Lung microvascular endothelial cell (primary cell): ENCODE measurements around the gene KRT14. TPM values are rescaled to one million over a fixed set of nuclear protein-coding genes. Genes with fewer than 3 reads are reported as not detected.
"Not testable (repeated sequence)": the region's sequence is repeated elsewhere in the genome, so short reads cannot be mapped to it uniquely, and the experiment has no call there.

Source experiments
- DNase-seq, 2 donors: peaks; one replicate each; pipeline versions ENCODE4 v3.0.0 to v3.0.0-alpha.2; 2010; ENCODE audit warnings: low read depth in 2 of 2
- total RNA-seq: library from RNA; depleted of rRNA; stranded (reverse); fragments of >200 nt; gene quantifications from 2 replicates; pipeline ENCODE4 v1.2.1, GENCODE V29; 2014

KRT14 gene
- total RNA-seq, 1 donor from 2014 or later = not detected

- not testable (repeated sequence) for DNase-seq
Measured at GRCh38 chr17:41623184-41623861, 36.6 kb upstream of the KRT14 start.

DNA sequence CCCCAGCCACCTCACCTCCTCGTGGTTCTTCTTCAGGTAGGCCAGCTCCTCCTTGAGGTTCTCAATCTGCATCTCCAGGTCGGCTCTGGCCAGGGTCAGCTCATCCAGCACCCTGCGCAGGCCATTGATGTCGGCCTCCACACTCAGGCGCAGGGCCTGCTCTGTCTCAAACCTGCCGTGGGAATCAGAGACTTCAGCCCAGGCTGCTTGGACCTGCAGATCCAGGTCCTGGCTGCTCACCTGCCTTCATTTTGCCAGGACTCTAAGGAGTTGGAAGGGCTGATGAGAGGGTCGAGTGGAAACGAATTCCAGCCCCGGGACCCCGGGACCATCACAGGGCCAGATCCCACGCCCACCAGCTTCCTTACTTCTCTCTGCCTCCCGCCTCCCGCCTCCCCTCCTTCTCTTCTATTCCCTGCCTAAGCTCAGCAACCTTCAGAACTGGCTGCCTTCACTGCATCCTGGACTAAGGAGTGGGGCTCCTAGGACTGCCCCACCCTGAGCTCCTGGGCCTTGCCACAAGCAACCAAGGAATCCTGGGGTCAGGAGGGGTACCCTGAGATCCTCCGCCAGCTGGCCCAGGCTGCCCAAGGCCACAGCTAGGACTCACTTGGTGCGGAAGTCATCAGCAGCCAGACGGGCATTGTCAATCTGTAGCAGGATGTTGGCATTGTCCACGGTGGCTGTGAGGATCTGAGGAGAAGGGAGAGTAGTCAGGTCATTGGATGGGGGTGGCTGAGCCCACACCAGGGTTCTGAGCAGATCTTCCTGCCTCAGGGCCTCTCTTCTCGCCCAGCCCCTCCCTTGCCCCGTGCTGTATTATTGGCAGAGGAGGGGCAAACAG, 35.9 kb upstream of the KRT14 start:
- not testable (repeated sequence) for DNase-seq

DNA sequence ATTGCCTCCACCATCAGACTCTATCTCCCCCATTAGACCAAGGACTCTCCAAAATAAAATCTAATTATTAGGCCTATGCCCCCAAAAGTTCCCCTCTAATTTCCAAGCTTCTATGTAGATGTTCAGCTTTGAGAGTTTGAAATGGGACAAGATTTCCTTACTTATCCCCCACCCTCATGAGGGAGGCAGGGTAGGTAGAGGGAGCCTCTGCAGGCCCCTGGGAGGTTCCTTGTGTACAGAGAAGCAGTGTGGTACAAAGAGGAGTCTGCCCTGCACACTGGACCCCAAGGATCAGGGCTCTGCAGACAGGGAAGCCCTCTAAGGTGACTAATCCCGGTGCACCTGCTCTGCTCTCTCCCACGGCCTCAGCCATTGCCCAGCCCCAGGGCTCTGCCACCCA, 35.2 kb upstream of the KRT14 start:
- no peak for DNase-seq

- not testable (repeated sequence) for DNase-seq
Measured at GRCh38 chr17:41621435-41621817, 34.7 kb upstream of the KRT14 start.

DNA sequence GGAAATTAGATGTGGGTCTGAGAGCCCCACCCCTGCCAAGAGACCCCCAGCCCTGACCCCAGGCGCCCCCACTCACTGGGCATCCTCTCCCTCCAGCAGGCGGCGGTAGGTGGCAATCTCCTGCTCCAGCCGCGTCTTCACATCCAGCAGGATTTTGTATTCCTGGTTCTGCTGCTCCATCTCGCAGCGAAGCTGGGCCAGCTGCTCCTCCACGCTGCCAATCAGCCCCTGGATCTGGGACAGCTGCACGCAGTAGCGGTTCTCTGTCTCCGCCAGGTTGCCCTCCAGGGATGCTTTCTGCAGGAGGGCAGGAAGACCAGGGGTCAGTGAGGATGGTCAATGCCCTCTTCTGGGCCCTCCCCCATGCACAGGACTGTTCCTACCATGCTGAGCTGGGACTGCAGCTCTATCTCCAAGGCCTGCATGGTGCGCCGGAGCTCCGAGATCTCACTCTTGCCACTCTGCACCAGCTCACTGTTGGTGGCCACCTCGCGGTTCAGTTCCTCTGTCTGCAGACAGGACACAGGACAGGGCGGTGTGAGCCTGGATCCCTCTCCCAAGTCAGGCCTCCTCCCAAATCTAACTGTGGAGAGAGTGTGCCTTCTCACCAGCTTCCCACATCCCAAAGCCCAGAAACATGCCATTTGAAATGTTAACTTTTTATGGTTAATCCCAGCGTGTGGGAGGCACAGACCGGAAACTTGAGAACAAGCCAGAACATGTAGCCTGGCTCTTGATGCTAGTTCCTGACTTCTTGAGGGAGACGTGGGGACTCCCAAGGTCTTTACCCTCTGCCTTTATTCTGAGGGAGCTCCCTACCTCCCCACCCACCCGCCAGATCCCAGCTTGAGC, 34.1 kb upstream of the KRT14 start:
- no peak for DNase-seq

DNA sequence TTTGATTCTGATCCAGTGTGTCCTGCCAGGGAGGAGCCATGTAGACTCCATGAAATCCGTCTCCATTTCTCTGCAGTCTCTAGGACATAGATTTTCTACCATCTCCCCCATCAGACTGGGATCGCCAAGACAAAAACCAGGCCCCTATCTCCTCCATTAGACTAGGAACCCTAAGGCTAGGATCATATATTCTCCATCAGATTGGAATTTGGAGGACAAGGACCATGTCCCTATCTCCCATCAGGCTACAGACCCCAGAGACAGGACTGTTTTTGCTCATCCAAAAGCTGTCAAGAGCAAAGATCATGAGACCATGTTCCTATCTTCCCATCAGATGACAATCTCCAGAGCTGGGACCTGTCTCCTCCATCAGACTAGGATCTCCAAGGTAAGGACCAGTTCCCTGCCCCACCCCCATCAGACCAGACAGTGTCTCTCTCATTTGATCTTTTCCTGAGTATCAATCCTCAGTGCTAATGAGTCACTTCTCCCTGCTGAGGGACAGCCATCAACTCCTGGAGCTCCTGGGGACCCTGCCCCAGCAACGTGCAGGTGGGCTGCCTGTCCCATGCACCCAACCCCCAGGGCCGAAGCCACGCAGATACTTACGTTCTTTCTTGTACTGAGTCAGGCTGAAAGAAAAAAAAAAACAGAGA, 33.4 kb upstream of the KRT14 start:
- DNase-seq = not testable (repeated sequence)

DNA sequence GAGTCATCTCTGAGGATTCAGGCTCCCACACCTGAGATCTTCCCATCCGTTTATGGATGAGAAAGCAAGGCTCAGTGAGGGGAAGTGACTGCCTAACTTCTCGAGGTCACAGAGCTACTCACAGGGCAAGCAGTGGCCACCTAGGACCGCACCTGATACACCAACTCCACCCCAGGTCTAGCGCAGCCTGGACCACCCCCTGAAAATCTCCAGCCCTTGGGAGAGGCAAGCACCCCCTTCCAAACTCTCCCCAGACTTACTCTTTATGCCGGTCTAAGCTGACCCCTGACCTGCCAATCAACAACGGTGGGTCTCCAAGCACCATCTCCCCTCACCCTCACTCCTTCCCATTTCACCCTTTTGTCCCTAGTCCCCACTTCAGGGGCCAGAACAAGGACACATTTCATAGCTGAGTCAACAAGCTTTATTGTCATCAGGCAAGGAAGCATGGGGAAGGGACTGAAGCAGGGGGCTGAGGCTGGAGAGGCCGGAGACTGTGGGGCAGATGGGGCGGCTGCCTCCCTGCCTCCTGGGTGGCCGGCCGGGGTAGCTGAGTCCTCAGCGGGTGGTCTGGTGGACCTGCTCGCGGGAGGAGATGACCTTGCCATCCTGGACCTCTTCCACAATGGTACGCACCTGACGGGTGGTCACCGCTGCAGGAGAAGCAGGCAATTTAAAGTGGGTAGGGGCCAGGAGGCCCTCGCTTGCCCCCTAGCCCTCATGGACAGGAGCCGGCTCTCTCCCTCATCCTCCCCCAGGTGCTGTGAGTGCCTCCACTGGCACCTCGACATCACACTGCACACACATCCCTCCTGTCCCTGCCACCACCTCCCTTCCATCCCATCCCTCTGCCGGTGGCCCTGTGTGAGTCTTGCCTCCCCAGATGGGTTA, 32.6 kb upstream of the KRT14 start:
- DNase-seq = no peak

DNA sequence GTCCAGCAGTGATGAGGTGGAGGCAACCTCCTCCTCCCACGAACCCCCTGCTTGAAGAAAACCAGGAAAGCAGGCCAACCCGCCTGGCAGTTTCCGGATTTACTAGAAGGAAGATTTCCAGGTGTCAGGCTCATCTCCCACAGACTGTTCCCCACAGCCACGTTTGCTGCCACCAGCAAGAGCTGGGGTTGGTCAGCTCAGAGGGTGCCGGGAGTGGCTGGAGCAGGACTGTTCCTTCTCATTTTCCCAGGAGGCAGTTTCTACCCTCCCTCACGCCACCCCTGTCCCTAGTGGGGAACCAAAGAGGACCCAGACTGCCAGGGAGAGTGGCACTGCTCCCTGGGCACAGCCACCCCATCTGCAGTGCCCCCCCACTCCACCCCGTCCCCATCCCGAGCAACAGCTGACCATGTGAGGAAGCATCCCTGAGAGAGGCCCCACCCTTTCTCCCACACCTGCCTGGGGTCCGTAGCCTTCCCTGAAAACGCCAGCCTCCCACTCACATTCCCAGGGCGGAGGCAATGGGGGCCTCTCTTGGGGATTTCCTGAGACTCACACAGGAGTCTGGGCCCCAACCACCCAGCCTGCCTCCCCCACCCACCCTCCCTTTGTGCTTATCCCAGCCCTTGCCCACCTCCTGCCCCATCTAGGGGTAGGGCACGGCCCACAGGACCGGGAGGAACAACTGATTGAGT, 31.8 kb upstream of the KRT14 start:
- DNase-seq = no peak

DNA sequence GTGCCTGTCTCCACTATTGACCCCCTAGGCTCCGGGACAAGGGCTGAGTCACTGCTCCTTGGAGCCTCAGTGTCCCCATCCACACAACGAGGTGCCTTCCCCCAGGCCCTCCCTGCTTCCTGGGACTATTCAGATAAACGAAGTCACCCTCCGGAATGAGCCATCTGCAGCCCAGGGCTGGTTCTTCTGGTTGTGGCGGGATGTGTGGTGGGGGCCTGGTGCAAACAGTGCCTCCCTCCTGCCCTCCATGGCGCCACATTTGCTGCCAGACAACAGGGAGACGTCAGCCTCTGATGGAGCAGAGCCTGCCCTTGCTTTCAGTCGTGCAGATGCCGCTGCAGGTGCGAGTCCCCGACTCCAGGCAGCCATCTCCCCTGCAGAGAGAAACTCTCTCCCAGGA, 31.0 kb upstream of the KRT14 start:
- DNase-seq = no peak

- no peak for DNase-seq
Measured at GRCh38 chr17:41617136-41617535, 30.4 kb upstream of the KRT14 start.

- DNase-seq = not testable (repeated sequence)
Measured at GRCh38 chr17:41616486-41616885, 29.8 kb upstream of the KRT14 start.

GRCh38 chr17:41615454-41615853, 28.8 kb upstream of the KRT14 start:
- DNase-seq = no peak

GRCh38 chr17:41614767-41615166, 28.1 kb upstream of the KRT14 start:
- not testable (repeated sequence) for DNase-seq

DNA sequence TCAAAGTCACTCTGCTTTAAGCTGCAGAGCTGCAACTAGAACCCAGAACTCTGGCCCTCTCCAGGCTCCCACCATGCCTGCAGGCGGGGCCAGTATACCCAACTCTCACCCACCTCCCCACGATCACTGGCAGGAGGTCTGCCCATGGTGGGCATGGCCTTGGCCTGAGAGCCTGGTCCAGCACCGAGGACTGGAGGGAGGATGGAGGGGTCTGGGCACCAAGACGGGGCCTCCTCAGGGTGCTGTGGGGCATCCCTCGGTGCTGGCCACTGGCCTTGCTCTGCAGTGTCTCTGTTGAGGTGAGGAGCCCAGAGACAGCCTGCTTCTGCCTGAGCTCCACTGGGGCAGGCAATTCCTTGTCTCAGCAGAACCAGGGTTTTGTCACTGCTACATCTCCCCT, 27.4 kb upstream of the KRT14 start:
- DNase-seq = no peak

- no peak for DNase-seq
Measured at GRCh38 chr17:41613277-41614082, 26.8 kb upstream of the KRT14 start.

DNA sequence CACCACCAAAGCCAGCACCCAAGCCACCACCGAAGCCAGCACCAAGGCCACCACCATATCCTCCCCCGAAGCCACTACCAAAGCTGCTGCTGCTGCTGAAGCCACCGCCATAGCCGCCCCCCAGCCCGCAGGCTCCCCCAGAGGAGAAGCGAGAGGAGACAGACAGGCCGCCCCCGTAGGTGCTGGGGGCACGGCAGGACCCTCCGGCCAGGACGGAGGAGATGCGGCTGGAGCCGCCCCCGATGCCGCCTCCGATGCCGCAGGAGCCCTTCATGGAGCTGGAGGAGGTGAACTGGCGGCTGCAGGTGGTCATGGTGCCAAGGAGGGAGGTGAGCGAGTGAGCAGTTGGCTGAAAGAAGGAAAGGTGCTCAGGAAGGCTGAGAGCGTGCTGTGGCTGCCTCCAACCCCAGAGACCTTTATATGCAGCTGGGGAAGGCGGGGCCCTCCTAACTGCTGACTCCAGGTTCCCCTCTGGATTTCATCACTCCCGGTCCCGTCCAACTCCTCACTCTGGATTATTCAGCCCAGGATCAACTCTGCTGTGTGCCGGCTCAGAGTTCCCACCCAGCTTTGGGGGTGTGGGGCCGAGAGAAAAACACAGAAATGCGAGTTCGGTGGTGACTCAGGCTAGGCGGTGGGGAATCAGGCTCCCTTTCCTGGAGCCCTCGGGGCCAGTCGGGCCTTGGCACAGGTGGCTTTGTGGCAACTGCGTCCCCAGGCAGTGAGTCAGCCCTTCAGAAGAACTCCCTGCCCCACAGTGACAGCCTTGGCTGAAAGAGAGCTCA, 25.9 kb upstream of the KRT14 start, which contains the start of gene KRT16:
Gene KRT16 (minus strand): TSS at position 392 of the 785 bp plus-strand sequence. CDS start 79 bp downstream, at position 313.
- DNase-seq = not testable (repeated sequence)

- no peak for DNase-seq
Measured at GRCh38 chr17:41610965-41611640, 24.4 kb upstream of the KRT14 start.
